Measurements from ENCODE around the gene SKP1. TPM values are rescaled to one million over a fixed set of nuclear protein-coding genes. Genes with fewer than 3 reads are reported as not detected.

SKP1 gene
- total RNA-seq, 2 donors from 2014 or later, result 343 to 391 TPM

DNA sequence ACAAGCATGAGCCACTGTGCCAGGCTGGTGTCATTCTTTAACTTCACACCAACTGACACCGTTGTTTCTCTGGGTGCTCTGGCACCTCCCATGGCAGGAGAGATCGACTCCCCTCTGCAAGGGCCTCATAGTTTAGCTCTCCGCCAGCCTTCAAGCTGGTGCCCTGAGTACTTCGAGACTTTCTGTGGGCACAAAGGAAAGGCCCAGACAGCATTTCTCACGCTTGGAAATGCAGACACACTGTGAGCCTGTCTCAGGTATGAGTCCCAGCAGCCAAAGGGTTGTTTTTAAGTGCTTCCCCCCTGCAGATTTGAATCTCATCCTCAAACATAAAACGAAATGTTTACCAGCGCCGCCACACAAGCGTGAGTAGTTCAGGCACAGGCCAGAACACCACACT, 73.4 kb downstream of the SKP1 start:
- H3K27ac ChIP-seq, result no peak overlapping the region
- no peaks in the 10 kb centered on the region for H3K9me3 ChIP-seq
- intact Hi-C loops (cut with DNase I), result loop anchor here (5.0 kb wide), 1 partner anchor 39 kb away; no protein-coding TSS in a partner anchor
- TF ChIP-seq POLR2A (IDR thresholded peaks at IDR 0.05), result no peak
- TF ChIP-seq, protein P1, sequence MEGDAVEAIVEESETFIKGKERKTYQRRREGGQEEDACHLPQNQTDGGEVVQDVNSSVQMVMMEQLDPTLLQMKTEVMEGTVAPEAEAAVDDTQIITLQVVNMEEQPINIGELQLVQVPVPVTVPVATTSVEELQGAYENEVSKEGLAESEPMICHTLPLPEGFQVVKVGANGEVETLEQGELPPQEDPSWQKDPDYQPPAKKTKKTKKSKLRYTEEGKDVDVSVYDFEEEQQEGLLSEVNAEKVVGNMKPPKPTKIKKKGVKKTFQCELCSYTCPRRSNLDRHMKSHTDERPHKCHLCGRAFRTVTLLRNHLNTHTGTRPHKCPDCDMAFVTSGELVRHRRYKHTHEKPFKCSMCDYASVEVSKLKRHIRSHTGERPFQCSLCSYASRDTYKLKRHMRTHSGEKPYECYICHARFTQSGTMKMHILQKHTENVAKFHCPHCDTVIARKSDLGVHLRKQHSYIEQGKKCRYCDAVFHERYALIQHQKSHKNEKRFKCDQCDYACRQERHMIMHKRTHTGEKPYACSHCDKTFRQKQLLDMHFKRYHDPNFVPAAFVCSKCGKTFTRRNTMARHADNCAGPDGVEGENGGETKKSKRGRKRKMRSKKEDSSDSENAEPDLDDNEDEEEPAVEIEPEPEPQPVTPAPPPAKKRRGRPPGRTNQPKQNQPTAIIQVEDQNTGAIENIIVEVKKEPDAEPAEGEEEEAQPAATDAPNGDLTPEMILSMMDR (IDR thresholded peaks at IDR 0.05), result no peak
- no peaks in the 10 kb centered on the region for H3K4me1 ChIP-seq (replicated peaks)
- H3K4me3 ChIP-seq, result no peak overlapping the region
- no peaks in the 10 kb centered on the region for H3K36me3 ChIP-seq
- 50% methylated on average over 9 of the region's 9 CpGs for WGBS
- no peak for DNase-seq (ENCODE audit: low spot score)
- H3K27me3 ChIP-seq (replicated peaks; ENCODE audit: insufficient read depth), result no peaks in the 10 kb centered on the region

DNA sequence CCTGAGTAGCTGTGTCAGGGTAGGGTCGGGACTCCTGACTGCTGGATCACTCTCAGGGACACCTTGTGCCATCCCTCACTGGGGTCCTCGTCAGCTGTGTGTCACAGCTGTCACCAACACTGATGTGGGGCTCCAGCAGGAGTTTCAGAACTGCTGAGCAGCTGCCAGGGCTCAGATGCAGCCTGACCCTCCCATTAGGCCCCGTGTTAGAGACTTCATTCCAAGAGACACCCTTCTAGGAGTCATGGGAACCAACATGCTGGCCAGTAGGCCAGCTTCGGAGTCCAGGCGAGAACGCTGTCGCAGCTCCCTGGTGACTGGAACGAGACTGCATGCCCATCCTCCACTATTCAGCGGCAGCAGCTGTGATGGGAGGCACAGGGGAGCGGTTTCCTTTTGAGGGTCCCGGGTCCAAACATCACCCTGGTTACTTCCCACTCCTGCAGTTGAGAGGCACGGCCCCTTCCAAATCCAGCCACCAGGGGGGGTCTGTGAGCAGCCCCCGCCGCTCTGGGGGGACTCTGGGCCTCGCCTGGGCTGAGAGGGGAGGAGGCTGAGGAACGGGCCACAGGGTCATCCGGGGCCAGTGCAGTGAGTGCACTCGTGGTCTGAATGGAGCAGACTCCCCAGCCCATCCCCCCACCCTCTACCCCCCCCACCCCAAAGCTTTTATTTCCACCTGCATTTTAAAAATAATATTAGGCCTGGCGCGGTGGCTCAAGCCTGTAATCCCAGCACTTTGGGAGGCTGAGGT, 74.9 kb downstream of the SKP1 start:
- intact Hi-C loops (cut with DNase I), result loop anchor here (5.0 kb wide), 1 partner anchor 40 kb away; no protein-coding TSS in a partner anchor
- no peaks in the 10 kb centered on the region for H3K27me3 ChIP-seq (replicated peaks; ENCODE audit: insufficient read depth)
- no peaks in the 10 kb centered on the region for H3K36me3 ChIP-seq
- H3K4me1 ChIP-seq (replicated peaks), result no peaks in the 10 kb centered on the region
- no peaks in the 10 kb centered on the region for H3K9me3 ChIP-seq
- TF ChIP-seq POLR2AphosphoS5 (IDR thresholded peaks at IDR 0.05) (peak; percentile 8), POLR2A (IDR thresholded peaks at IDR 0.05) (no peak)
- TF ChIP-seq, protein P1 (IDR thresholded peaks at IDR 0.05), result peak; percentile 70 to 72 (median 70)
- WGBS, result 53% methylated on average over 20 of the region's 20 CpGs
- DNase-seq (ENCODE audit: low spot score), result no peak
- H3K4me3 ChIP-seq, result no peak overlapping the region
- no peak overlapping the region for H3K27ac ChIP-seq

DNA sequence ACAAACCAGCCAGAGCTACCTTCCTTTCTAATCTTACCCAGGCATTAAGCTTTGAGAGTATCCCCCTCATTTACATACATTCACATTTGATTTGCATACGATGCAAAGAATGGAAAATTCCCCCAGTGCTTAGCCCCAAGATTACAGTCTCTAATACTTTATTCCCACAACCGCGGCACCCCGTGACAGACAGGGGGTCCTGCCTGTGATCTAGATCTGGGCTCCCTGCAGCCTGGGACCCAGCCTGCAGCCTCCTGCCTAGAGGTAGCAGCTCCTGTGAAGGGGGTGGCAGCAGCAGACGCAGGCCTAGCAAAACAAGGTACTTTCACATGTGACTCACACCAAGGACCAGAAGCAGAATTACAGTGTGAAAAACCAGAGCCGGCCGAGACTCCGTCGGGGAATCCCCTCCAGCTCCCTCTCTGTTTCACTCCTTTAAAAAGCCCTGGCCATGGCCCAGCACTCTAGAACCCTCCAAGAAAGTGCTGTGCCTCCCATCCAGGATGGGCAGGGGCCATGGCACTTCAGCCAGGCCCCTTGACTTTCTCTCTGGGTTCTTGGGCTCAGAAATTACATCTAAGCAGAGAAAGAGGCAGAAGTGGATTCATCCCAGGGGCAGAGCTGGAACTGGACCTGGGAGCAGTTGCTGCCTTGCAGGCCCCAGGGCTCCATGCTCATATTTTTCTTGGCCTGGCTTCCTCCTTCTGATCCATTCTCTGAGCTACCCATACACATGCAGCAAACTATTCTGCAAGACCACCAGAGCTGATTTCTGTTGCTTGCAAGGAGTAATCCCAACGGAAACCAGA, 76.3 kb downstream of the SKP1 start:
- no peaks in the 10 kb centered on the region for H3K4me1 ChIP-seq (replicated peaks)
- WGBS, result 53% methylated on average over 10 of the region's 10 CpGs
- intact Hi-C loops (cut with DNase I), result loop anchor here (5.0 kb wide), 1 partner anchor 42 kb away; no protein-coding TSS in a partner anchor
- no peaks in the 10 kb centered on the region for H3K36me3 ChIP-seq
- H3K9me3 ChIP-seq, result no peaks in the 10 kb centered on the region
- TF ChIP-seq POLR2A (IDR thresholded peaks at IDR 0.05), result no peak
- TF ChIP-seq, protein P1 (IDR thresholded peaks at IDR 0.05), result no peak
- TF ChIP-seq POLR2AphosphoS5 (IDR thresholded peaks at IDR 0.05), result no peak
- H3K27ac ChIP-seq, result no peak overlapping the region
- no peak overlapping the region for H3K4me3 ChIP-seq
- H3K27me3 ChIP-seq (replicated peaks; ENCODE audit: insufficient read depth), result no peaks in the 10 kb centered on the region
- no peak for DNase-seq (ENCODE audit: low spot score)

DNA sequence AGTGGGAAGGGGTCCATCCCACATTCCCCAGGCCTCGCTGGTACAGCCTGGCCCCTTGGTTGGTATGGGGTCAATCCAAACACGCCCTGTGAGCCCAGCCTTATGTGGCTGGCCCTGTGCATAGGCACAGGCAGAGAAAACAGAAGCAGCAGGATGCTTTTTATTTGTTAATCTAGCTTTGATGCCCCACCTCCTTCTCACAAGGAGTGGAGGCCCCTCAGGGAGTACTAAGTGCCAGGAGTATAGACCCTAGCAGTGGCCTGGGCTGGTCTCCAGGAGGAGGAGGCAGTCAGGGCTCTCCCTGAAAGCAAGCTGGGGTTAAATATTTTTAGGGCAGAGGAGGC, 76.8 kb downstream of the SKP1 start:
- intact Hi-C loops (cut with DNase I), result loop anchor here (5.0 kb wide), 1 partner anchor 42 kb away; no protein-coding TSS in a partner anchor
- H3K4me3 ChIP-seq, result no peak overlapping the region
- no peaks in the 10 kb centered on the region for H3K9me3 ChIP-seq
- H3K36me3 ChIP-seq, result no peaks in the 10 kb centered on the region
- TF ChIP-seq POLR2A (IDR thresholded peaks at IDR 0.05) (no peak), POLR2AphosphoS5 (IDR thresholded peaks at IDR 0.05) (no peak)
- TF ChIP-seq, protein P1 (IDR thresholded peaks at IDR 0.05), result no peak
- no peaks in the 10 kb centered on the region for H3K4me1 ChIP-seq (replicated peaks)
- WGBS, result 93% methylated on average over 2 of the region's 2 CpGs
- no peak for DNase-seq (ENCODE audit: low spot score)
- H3K27me3 ChIP-seq (replicated peaks; ENCODE audit: insufficient read depth), result no peaks in the 10 kb centered on the region
- H3K27ac ChIP-seq, result no peak overlapping the region
